Smooth muscle cell (in vitro differentiated cells): ENCODE measurements around the gene IGF1R. TPM values are rescaled to one million over a fixed set of nuclear protein-coding genes. Genes with fewer than 3 reads are reported as not detected.

Source experiments
- DNase-seq: peaks from one replicate; lab custom pipeline; 2025; ENCODE audit not compliant: unreplicated experiment; lab: John Stamatoyannopoulos, UW
- H2AFZ ChIP-seq: fragments of 200-600 bp; sonication (generic); 2 replicates; pipeline ENCODE4 v1.6.0; 2016; ENCODE audit warnings: antibody characterized with exemption, low read depth, mild to moderate bottlenecking
- H3F3A ChIP-seq: fragments of 200-600 bp; sonication (generic); 2 replicates; pipeline ENCODE4 v1.6.0; 2017; ENCODE audit warnings: antibody characterized with exemption, low read depth
- H3K27ac ChIP-seq: fragments of 200-600 bp; sonication (generic); 2 replicates; pipeline ENCODE4 v1.5.1; 2016; ENCODE audit warnings: low read depth, mild to moderate bottlenecking
- H3K27me3 ChIP-seq: fragments of 200-600 bp; sonication (generic); 2 replicates; pipeline ENCODE4 v1.6.1; 2016; ENCODE audit warnings: low read depth, mild to moderate bottlenecking
- H3K36me3 ChIP-seq: fragments of 200-600 bp; sonication (generic); 2 replicates; pipeline ENCODE4 v1.5.1; 2016; ENCODE audit warnings: low read depth
- H3K4me1 ChIP-seq: fragments of 200-600 bp; sonication (generic); 2 replicates; pipeline ENCODE4 v1.5.1; 2016; ENCODE audit warnings: low read depth
- H3K4me2 ChIP-seq: fragments of 200-600 bp; sonication (generic); 2 replicates; pipeline ENCODE4 v1.6.0; 2016; ENCODE audit warnings: mild to moderate bottlenecking
- H3K4me3 ChIP-seq: fragments of 200-600 bp; sonication (generic); 2 replicates; pipeline ENCODE4 v1.5.1; 2016; ENCODE audit warnings: mild to moderate bottlenecking
- H3K79me2 ChIP-seq: fragments of 200-600 bp; sonication (generic); 2 replicates; pipeline ENCODE4 v1.6.0; 2016; ENCODE audit warnings: low read depth, mild to moderate bottlenecking
- H3K9ac ChIP-seq: fragments of 200-600 bp; sonication (generic); 2 replicates; pipeline ENCODE4 v1.6.0; 2016; ENCODE audit warnings: low read depth
- H3K9me3 ChIP-seq: fragments of 200-600 bp; sonication (generic); replicated peaks from 2 replicates; pipeline ENCODE4 v1.5.1; 2016; ENCODE audit warnings: low read depth
- H4K20me1 ChIP-seq: fragments of 200-600 bp; sonication (generic); 2 replicates; pipeline ENCODE4 v1.6.0; 2016; ENCODE audit warnings: low read depth
- WGBS: methylation state at CpG from one replicate; pipeline ENCODE4 v1.1.7; 2016; ENCODE audit warnings: low lambda C conversion rate; 5-methylcytosine and 5-hydroxymethylcytosine counted together
- polyA plus RNA-seq: library from polyadenylated mRNA; unstranded; fragments of >200 nt; fragmentation: Nextera tagmentation; extraction: Ambion mirVana; gene quantifications from 2 replicates; pipeline ENCODE4 v1.2.1, GENCODE V29; 2016
- total RNA-seq: library from RNA; depleted of rRNA; stranded (reverse); fragments of >200 nt; gene quantifications from 2 replicates; pipeline ENCODE4 v1.2.3, GENCODE V29; 2014
- TF ChIP-seq, protein P1 (sequence below): fragments of 200-600 bp; sonication (generic); IDR thresholded peaks from 2 replicates; pipeline ENCODE4 v1.5.1; 2017; ENCODE audit warnings: borderline replicate concordance, mild to moderate bottlenecking, antibody characterized with exemption; ENCODE audit not compliant: insufficient read depth, poor library complexity, severe bottlenecking

The IGF1R gene
- total and polyA plus RNA-seq, 2 experiments from 2014 or later, result 14.0 to 70.2 TPM

GRCh38 chr15:98874370-98874769, 226.0 kb downstream of the IGF1R start:
- no peak for DNase-seq
- WGBS, result 82% methylated on average over 7 of the region's 7 CpGs
- Histone ChIP-seq H3K79me2 (peaks cover 77% of the 10 kb centered on the region), H3K4me2 (peak overlapping the region; percentile 84), H3K4me1 (peaks cover 63% of the 10 kb centered on the region), H3K27me3 (no peaks in the 10 kb centered on the region), H2AFZ (no peak overlapping the region), H3K9me3 (no peaks in the 10 kb centered on the region), H3K9ac (peak overlapping the region; percentile 13), H4K20me1 (peaks cover 14% of the 10 kb centered on the region), H3K27ac (peak overlapping the region; percentile 69), H3F3A (peaks cover 26% of the 10 kb centered on the region), H3K36me3 (no peaks in the 10 kb centered on the region), H3K4me3 (no peak overlapping the region)
- TF ChIP-seq, protein P1, sequence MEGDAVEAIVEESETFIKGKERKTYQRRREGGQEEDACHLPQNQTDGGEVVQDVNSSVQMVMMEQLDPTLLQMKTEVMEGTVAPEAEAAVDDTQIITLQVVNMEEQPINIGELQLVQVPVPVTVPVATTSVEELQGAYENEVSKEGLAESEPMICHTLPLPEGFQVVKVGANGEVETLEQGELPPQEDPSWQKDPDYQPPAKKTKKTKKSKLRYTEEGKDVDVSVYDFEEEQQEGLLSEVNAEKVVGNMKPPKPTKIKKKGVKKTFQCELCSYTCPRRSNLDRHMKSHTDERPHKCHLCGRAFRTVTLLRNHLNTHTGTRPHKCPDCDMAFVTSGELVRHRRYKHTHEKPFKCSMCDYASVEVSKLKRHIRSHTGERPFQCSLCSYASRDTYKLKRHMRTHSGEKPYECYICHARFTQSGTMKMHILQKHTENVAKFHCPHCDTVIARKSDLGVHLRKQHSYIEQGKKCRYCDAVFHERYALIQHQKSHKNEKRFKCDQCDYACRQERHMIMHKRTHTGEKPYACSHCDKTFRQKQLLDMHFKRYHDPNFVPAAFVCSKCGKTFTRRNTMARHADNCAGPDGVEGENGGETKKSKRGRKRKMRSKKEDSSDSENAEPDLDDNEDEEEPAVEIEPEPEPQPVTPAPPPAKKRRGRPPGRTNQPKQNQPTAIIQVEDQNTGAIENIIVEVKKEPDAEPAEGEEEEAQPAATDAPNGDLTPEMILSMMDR, result no peak

GRCh38 chr15:98874773-98875172, 226.4 kb downstream of the IGF1R start:
- Histone ChIP-seq H3K4me1 (peaks cover 63% of the 10 kb centered on the region), H3K4me3 (no peak overlapping the region), H3K9ac (no peak overlapping the region), H3K27me3 (no peaks in the 10 kb centered on the region), H4K20me1 (peaks cover 14% of the 10 kb centered on the region), H3K27ac (peak overlapping the region; percentile 69), H3K4me2 (peak overlapping the region; percentile 84), H2AFZ (no peak overlapping the region), H3K36me3 (no peaks in the 10 kb centered on the region), H3K9me3 (no peaks in the 10 kb centered on the region), H3F3A (peaks cover 26% of the 10 kb centered on the region), H3K79me2 (peaks cover 77% of the 10 kb centered on the region)
- 58% methylated on average over 8 of the region's 8 CpGs for WGBS
- TF ChIP-seq, protein P1, result no peak
- no peak for DNase-seq

DNA sequence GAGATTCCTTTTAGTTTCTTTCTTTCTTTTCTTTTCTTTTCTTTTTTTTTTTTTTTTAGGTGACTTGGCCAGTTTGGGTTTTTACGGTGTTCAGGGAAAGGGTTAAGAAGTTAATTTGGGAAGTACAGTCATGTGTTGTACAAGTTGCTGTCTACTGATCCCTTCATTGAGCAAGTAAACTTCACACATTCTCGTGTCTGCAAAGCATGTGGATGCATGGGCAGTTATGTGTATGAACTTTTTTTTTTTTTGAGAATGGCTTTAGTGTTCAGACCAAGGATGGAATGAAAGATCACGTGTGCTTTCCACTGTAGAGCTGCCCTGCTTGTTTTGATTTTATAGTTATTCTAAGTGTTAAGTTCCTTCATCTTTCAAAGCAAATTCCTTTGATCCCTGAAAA, 227.0 kb downstream of the IGF1R start:
- Histone ChIP-seq H2AFZ (no peak overlapping the region), H3K9me3 (no peaks in the 10 kb centered on the region), H4K20me1 (peaks cover 14% of the 10 kb centered on the region), H3K4me3 (no peak overlapping the region), H3K9ac (no peak overlapping the region), H3K4me1 (peaks cover 63% of the 10 kb centered on the region), H3K4me2 (peak overlapping the region; percentile 84), H3K79me2 (peaks cover 77% of the 10 kb centered on the region), H3K36me3 (no peaks in the 10 kb centered on the region), H3F3A (peaks cover 26% of the 10 kb centered on the region), H3K27me3 (no peaks in the 10 kb centered on the region), H3K27ac (peak overlapping the region; percentile 69)
- TF ChIP-seq, protein P1, result no peak
- WGBS, result 41% methylated on average over 3 of the region's 3 CpGs
- no peak for DNase-seq

GRCh38 chr15:98876451-98877369, 228.4 kb downstream of the IGF1R start:
- Histone ChIP-seq H3K9me3 (no peaks in the 10 kb centered on the region), H2AFZ (no peak overlapping the region), H3F3A (peaks cover 26% of the 10 kb centered on the region), H4K20me1 (peaks cover 14% of the 10 kb centered on the region), H3K4me1 (peaks cover 63% of the 10 kb centered on the region), H3K27ac (peak overlapping the region; percentile 69), H3K79me2 (peaks cover 78% of the 10 kb centered on the region), H3K4me3 (no peak overlapping the region), H3K36me3 (no peaks in the 10 kb centered on the region), H3K27me3 (no peaks in the 10 kb centered on the region), H3K4me2 (peak overlapping the region; percentile 13), H3K9ac (no peak overlapping the region)
- DNase-seq, result no peak
- TF ChIP-seq, protein P1, result no peak
- WGBS, result 56% methylated on average over 5 of the region's 5 CpGs
